Measurements from ENCODE around the gene EPHB6. TPM values are rescaled to one million over a fixed set of nuclear protein-coding genes. Genes with fewer than 3 reads are reported as not detected.

EPHB6 gene
- total RNA-seq, 3 donors from 2014 or later, result 5.2 to 29.8 (median 29.6) TPM

DNA sequence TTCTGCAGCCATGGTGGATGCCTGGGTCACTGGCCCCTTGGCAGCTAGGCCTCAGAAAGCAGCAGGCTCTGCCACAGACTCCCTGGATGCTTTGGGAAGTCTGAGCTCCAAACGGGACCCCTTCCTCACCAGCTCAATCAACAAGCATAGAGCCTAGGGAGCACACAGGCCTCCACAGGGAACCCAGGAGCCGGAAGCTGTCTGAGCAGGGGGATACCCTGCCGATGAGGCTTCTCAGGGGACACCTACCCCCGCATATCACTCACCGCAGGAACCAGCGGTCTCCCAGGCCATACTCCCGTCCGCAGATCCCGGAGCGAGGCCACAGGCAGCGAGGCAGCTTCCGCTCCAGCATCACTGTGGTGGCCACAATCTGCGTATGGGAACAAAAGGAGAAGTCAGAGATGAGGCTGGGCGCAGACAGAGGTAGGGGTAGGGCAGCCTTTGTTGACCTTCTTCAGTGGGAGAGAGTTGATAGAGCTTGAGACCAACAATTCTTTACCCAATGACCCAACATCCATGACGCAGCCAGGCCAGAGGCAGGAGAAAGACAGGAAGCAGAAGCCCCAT lies 17.3 kb downstream of the EPHB6 start:
- H3K4me3 ChIP-seq, result no peak overlapping the region
- DNase-seq (ENCODE audit: low spot score in 2 of 2), result peak; percentile 12 to 34
- intact Hi-C loops (cut with DNase I; ENCODE audit: low total_unique reads), result no loop called here

GRCh38 chr7:142873281-142873784 lies 18.5 kb downstream of the EPHB6 start:
- no peak overlapping the region for H3K4me3 ChIP-seq
- no peak overlapping the region for H3K27ac ChIP-seq
- H3K4me1 ChIP-seq, result no peaks in the 10 kb centered on the region
- H3K9me3 ChIP-seq, result no peaks in the 10 kb centered on the region
- TF ChIP-seq POLR2AphosphoS5 (IDR thresholded peaks at IDR 0.05) (no peak), CTCF (IDR thresholded peaks at IDR 0.05) (peak in 2 of 3 donors; percentile 30 to 40)
- intact Hi-C loops (cut with DNase I; ENCODE audit: low total_unique reads), result no loop called here
- no peaks in the 10 kb centered on the region for H3K36me3 ChIP-seq
- peak in 1 of 2 donors; percentile 49 for DNase-seq (ENCODE audit: low spot score in 2 of 2)
- no peaks in the 10 kb centered on the region for H3K27me3 ChIP-seq

More for the DNA sequence above, 17.3 kb downstream of the EPHB6 start:
- H3K27ac ChIP-seq, result no peak overlapping the region
- H3K27me3 ChIP-seq, result no peaks in the 10 kb centered on the region
- no peaks in the 10 kb centered on the region for H3K36me3 ChIP-seq
- TF ChIP-seq POLR2A (IDR thresholded peaks at IDR 0.05) (no peak), POLR2AphosphoS5 (IDR thresholded peaks at IDR 0.05) (no peak), CTCF (IDR thresholded peaks at IDR 0.05) (no peak)
- no peaks in the 10 kb centered on the region for H3K4me1 ChIP-seq
- H3K9me3 ChIP-seq, result no peaks in the 10 kb centered on the region

GRCh38 chr7:142873871-142874270 lies 19.0 kb downstream of the EPHB6 start:
- Histone ChIP-seq H3K4me1 (no peaks in the 10 kb centered on the region), H3K27me3 (no peaks in the 10 kb centered on the region)
- DNase-seq (ENCODE audit: low spot score in 2 of 2), result no peak

GRCh38 chr7:142874409-142874808 lies 19.5 kb downstream of the EPHB6 start:
- TF ChIP-seq CTCF (IDR thresholded peaks at IDR 0.05) (no peak), POLR2AphosphoS5 (IDR thresholded peaks at IDR 0.05) (no peak), POLR2A (IDR thresholded peaks at IDR 0.05) (no peak)
- no peaks in the 10 kb centered on the region for H3K36me3 ChIP-seq
- DNase-seq (ENCODE audit: low spot score in 2 of 2), result no peak
- no peaks in the 10 kb centered on the region for H3K4me1 ChIP-seq
- no peaks in the 10 kb centered on the region for H3K9me3 ChIP-seq
- H3K27me3 ChIP-seq, result no peaks in the 10 kb centered on the region
- H3K4me3 ChIP-seq, result no peak overlapping the region
- no peak overlapping the region for H3K27ac ChIP-seq
- intact Hi-C loops (cut with DNase I; ENCODE audit: low total_unique reads), result loop anchor here (2.0 kb wide), 1 partner anchor 14 kb away; no protein-coding TSS in a partner anchor

More at GRCh38 chr7:142873871-142874270, 19.0 kb downstream of the EPHB6 start:
- H3K9me3 ChIP-seq, result no peaks in the 10 kb centered on the region
- intact Hi-C loops (cut with DNase I; ENCODE audit: low total_unique reads), result loop anchor here (2.0 kb wide), 1 partner anchor 15 kb away; no protein-coding TSS in a partner anchor
- no peak overlapping the region for H3K27ac ChIP-seq
- no peak overlapping the region for H3K4me3 ChIP-seq
- TF ChIP-seq POLR2A (IDR thresholded peaks at IDR 0.05) (no peak), CTCF (IDR thresholded peaks at IDR 0.05) (no peak), POLR2AphosphoS5 (IDR thresholded peaks at IDR 0.05) (no peak)
- H3K36me3 ChIP-seq, result no peaks in the 10 kb centered on the region

DNA sequence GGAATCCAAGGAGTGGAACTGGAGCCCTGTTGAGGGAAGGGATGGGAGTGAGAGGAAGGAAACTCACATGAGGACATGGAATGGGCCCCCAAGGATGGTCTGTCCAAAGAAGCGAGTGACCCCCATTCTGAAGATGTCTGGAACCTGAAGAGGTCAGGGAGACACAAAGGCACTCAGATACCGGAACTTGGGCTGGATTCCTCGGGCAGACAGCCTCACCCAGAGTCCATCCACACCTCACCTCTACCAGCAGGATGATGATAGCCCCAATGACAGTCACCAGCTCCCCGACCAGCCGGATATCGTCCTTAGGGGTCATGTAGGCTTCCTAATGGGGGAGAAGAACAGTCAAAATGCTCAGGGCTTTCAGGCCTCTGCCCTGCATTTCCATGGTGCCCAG lies 20.0 kb downstream of the EPHB6 start:
- Histone ChIP-seq H3K36me3 (no peaks in the 10 kb centered on the region), H3K27me3 (no peaks in the 10 kb centered on the region), H3K4me1 (no peaks in the 10 kb centered on the region), H3K27ac (no peak overlapping the region), H3K9me3 (no peaks in the 10 kb centered on the region), H3K4me3 (no peak overlapping the region)
- intact Hi-C loops (cut with DNase I; ENCODE audit: low total_unique reads), result loop anchor here (2.0 kb wide), 1 partner anchor 14 kb away; no protein-coding TSS in a partner anchor
- no peak for DNase-seq (ENCODE audit: low spot score in 2 of 2)
- TF ChIP-seq POLR2AphosphoS5 (IDR thresholded peaks at IDR 0.05) (no peak), CTCF (IDR thresholded peaks at IDR 0.05) (no peak), POLR2A (IDR thresholded peaks at IDR 0.05) (no peak)

Data from breast epithelium (tissue), 4 donors.